Glutamatergic neuron (in vitro differentiated cells): Measurements from ENCODE around the gene LZTR1. TPM values are rescaled to one million over a fixed set of nuclear protein-coding genes. Genes with fewer than 3 reads are reported as not detected.

Experiments
- DNase-seq: peaks from one replicate; pipeline ENCODE4 v3.0.0; 2022
- H3K27ac Mint-ChIP-seq: one replicate; pipeline ENCODE4 v1.8.0; 2020; ENCODE audit warnings: mild to moderate bottlenecking, mixed read lengths, inconsistent platforms; ENCODE audit not compliant: unreplicated experiment
- H3K27me3 Mint-ChIP-seq: one replicate; pipeline ENCODE4 v1.8.0; 2020; ENCODE audit warnings: mild to moderate bottlenecking, moderate library complexity, mixed read lengths, inconsistent platforms; ENCODE audit not compliant: unreplicated experiment
- H3K36me3 Mint-ChIP-seq: one replicate; pipeline ENCODE4 v1.8.0; 2020; ENCODE audit warnings: mild to moderate bottlenecking, mixed read lengths, inconsistent platforms; ENCODE audit not compliant: unreplicated experiment
- H3K4me1 Mint-ChIP-seq: one replicate; pipeline ENCODE4 v1.8.0; 2020; ENCODE audit warnings: mild to moderate bottlenecking, low read depth, mixed read lengths, inconsistent platforms; ENCODE audit not compliant: unreplicated experiment
- H3K4me3 Mint-ChIP-seq: one replicate; pipeline ENCODE4 v1.8.0; 2020; ENCODE audit warnings: mild to moderate bottlenecking, mixed read lengths, inconsistent platforms; ENCODE audit not compliant: unreplicated experiment
- H3K9me3 Mint-ChIP-seq: one replicate; pipeline ENCODE4 v1.8.0; 2020; ENCODE audit warnings: mild to moderate bottlenecking, moderate library complexity, mixed read lengths, inconsistent platforms; ENCODE audit not compliant: unreplicated experiment
- CTCF ChIP-seq: fragments of 200-600 bp; sonication (generic); IDR thresholded peaks from one replicate; pipeline ENCODE4 v1.5.0; 2021; ENCODE audit not compliant: partially characterized antibody, unreplicated experiment
- total RNA-seq: library from RNA; stranded (reverse); fragmentation: NEBNext Ultra II Directional; extraction: Animal tissue kit (Norgen Biotek cat#: 25700); gene quantifications from one replicate; pipeline ENCODE4 v1.2.1, GENCODE V29; 2021; ENCODE audit not compliant: unreplicated experiment

The LZTR1 gene
- total RNA-seq, 1 donor from 2014 or later, result 165 TPM

DNA sequence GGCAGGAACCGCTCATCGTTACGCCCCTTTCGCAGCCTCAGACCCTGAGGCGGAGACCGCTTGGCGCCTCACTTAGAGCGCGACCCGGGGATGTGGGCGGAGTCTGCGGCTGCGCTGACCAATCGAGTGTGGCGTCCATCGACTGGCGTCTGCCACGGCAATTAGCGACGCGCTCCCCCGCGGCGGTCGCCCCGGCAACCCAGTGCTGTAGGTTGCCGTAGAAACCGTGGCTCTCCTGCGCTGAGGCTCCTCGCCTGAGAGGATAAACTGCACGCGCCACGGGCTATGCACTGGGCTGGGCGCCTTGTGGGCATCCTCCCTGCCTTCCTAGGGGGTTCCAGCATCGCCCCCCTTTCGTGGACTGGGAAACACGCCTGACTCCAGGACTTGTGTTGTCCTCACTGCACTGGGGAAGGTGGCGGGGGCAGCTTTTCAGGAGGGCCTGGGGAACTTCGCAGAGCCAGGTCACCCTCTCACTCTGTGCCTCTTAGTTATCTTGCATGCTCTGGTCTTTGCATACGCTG lies 32.2 kb downstream of the LZTR1 start:
- DNase-seq, result peak; percentile 98
- Mint-ChIP-seq H3K4me1 (peaks cover 35% of the 10 kb centered on the region), H3K4me3 (peak overlapping the region; percentile 99), H3K27ac (peak overlapping the region; percentile 99), H3K36me3 (no peaks in the 10 kb centered on the region), H3K27me3 (peaks cover 25% of the 10 kb centered on the region), H3K9me3 (peaks cover 10% of the 10 kb centered on the region)
- TF ChIP-seq CTCF, result no peak

GRCh38 chr22:21014726-21015465 lies 32.8 kb downstream of the LZTR1 start, which contains the start of gene P2RX6:
P2RX6 (plus strand) TSS chr22:21015165; CDS start chr22:21015175, 10 bp downstream.
- peaks cover 10% of the 10 kb centered on the region for H3K9me3 Mint-ChIP-seq
- H3K27me3 Mint-ChIP-seq, result peaks cover 25% of the 10 kb centered on the region
- H3K4me3 Mint-ChIP-seq, result peak within 1 kb of the TSS; percentile 99
- DNase-seq, result peak; percentile 75
- no peaks in the 10 kb centered on the region for H3K36me3 Mint-ChIP-seq
- peaks cover 35% of the 10 kb centered on the region for H3K4me1 Mint-ChIP-seq
- no peak for TF ChIP-seq CTCF
- peak within 1 kb of the TSS; percentile 99 for H3K27ac Mint-ChIP-seq

GRCh38 chr22:21015466-21016006 lies 33.4 kb downstream of the LZTR1 start:
- peaks cover 10% of the 10 kb centered on the region for H3K9me3 Mint-ChIP-seq
- TF ChIP-seq CTCF, result no peak
- peak overlapping the region; percentile 99 for H3K27ac Mint-ChIP-seq
- peaks cover 35% of the 10 kb centered on the region for H3K4me1 Mint-ChIP-seq
- peak overlapping the region; percentile 99 for H3K4me3 Mint-ChIP-seq
- no peak for DNase-seq
- H3K36me3 Mint-ChIP-seq, result no peaks in the 10 kb centered on the region
- peaks cover 25% of the 10 kb centered on the region for H3K27me3 Mint-ChIP-seq

- Mint-ChIP-seq H3K9me3 (peaks cover 6% of the 10 kb centered on the region), H3K4me1 (peaks cover 32% of the 10 kb centered on the region), H3K27ac (peak overlapping the region; percentile 99), H3K27me3 (peaks cover 27% of the 10 kb centered on the region), H3K36me3 (no peaks in the 10 kb centered on the region), H3K4me3 (peak overlapping the region; percentile 59)
- no peak for TF ChIP-seq CTCF
- no peak for DNase-seq
Observed at GRCh38 chr22:21016644-21017420, 34.7 kb downstream of the LZTR1 start.
